Smooth muscle cell (in vitro differentiated cells): ENCODE data around the gene GLA. TPM values are rescaled to one million over a fixed set of nuclear protein-coding genes. Genes with fewer than 3 reads are reported as not detected.

Source experiments
- DNase-seq: peaks from one replicate; lab custom pipeline; 2025; ENCODE audit not compliant: unreplicated experiment; lab: John Stamatoyannopoulos, UW
- H2AFZ ChIP-seq: fragments of 200-600 bp; sonication (generic); 2 replicates; pipeline ENCODE4 v1.6.0; 2016; ENCODE audit warnings: antibody characterized with exemption, low read depth, mild to moderate bottlenecking
- H3F3A ChIP-seq: fragments of 200-600 bp; sonication (generic); 2 replicates; pipeline ENCODE4 v1.6.0; 2017; ENCODE audit warnings: antibody characterized with exemption, low read depth
- H3K27ac ChIP-seq: fragments of 200-600 bp; sonication (generic); 2 replicates; pipeline ENCODE4 v1.5.1; 2016; ENCODE audit warnings: low read depth, mild to moderate bottlenecking
- H3K27me3 ChIP-seq: fragments of 200-600 bp; sonication (generic); 2 replicates; pipeline ENCODE4 v1.6.1; 2016; ENCODE audit warnings: low read depth, mild to moderate bottlenecking
- H3K36me3 ChIP-seq: fragments of 200-600 bp; sonication (generic); 2 replicates; pipeline ENCODE4 v1.5.1; 2016; ENCODE audit warnings: low read depth
- H3K4me1 ChIP-seq: fragments of 200-600 bp; sonication (generic); 2 replicates; pipeline ENCODE4 v1.5.1; 2016; ENCODE audit warnings: low read depth
- H3K4me2 ChIP-seq: fragments of 200-600 bp; sonication (generic); 2 replicates; pipeline ENCODE4 v1.6.0; 2016; ENCODE audit warnings: mild to moderate bottlenecking
- H3K4me3 ChIP-seq: fragments of 200-600 bp; sonication (generic); 2 replicates; pipeline ENCODE4 v1.5.1; 2016; ENCODE audit warnings: mild to moderate bottlenecking
- H3K79me2 ChIP-seq: fragments of 200-600 bp; sonication (generic); 2 replicates; pipeline ENCODE4 v1.6.0; 2016; ENCODE audit warnings: low read depth, mild to moderate bottlenecking
- H3K9ac ChIP-seq: fragments of 200-600 bp; sonication (generic); 2 replicates; pipeline ENCODE4 v1.6.0; 2016; ENCODE audit warnings: low read depth
- H3K9me3 ChIP-seq: fragments of 200-600 bp; sonication (generic); replicated peaks from 2 replicates; pipeline ENCODE4 v1.5.1; 2016; ENCODE audit warnings: low read depth
- H4K20me1 ChIP-seq: fragments of 200-600 bp; sonication (generic); 2 replicates; pipeline ENCODE4 v1.6.0; 2016; ENCODE audit warnings: low read depth
- WGBS: methylation state at CpG from one replicate; pipeline ENCODE4 v1.1.7; 2016; ENCODE audit warnings: low lambda C conversion rate; 5-methylcytosine and 5-hydroxymethylcytosine counted together
- polyA plus RNA-seq: library from polyadenylated mRNA; unstranded; fragments of >200 nt; fragmentation: Nextera tagmentation; extraction: Ambion mirVana; gene quantifications from 2 replicates; pipeline ENCODE4 v1.2.1, GENCODE V29; 2016
- total RNA-seq: library from RNA; depleted of rRNA; stranded (reverse); fragments of >200 nt; gene quantifications from 2 replicates; pipeline ENCODE4 v1.2.3, GENCODE V29; 2014
- TF ChIP-seq, protein P1 (sequence below): fragments of 200-600 bp; sonication (generic); IDR thresholded peaks from 2 replicates; pipeline ENCODE4 v1.5.1; 2017; ENCODE audit warnings: borderline replicate concordance, mild to moderate bottlenecking, antibody characterized with exemption; ENCODE audit not compliant: insufficient read depth, poor library complexity, severe bottlenecking

The GLA gene
- total and polyA plus RNA-seq, 2 experiments from 2014 or later: 41.2 to 46.9 TPM

DNA sequence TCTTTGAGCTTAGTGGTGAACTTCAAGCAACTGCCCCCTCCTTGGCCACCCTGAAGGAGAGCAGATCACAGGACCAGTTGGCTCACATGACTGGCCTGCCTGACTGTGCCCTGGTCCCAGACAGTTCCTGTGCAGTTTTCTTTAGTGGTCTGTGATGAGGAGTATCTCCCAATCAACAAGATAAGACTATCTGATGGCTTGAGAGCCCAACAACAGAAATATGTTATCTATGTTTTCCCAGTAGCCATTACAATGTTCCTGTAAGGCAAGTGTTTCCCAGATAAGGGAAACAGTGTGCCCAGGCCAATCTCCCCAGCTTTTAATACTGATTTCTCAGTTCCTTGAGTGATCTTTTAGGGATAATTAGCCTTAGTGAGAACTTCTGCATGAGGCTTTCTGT, 45.0 kb downstream of the GLA start:
- H3K27me3 ChIP-seq: no peaks in the 10 kb centered on the region
- no peaks in the 10 kb centered on the region for H3K36me3 ChIP-seq
- TF ChIP-seq, protein P1, sequence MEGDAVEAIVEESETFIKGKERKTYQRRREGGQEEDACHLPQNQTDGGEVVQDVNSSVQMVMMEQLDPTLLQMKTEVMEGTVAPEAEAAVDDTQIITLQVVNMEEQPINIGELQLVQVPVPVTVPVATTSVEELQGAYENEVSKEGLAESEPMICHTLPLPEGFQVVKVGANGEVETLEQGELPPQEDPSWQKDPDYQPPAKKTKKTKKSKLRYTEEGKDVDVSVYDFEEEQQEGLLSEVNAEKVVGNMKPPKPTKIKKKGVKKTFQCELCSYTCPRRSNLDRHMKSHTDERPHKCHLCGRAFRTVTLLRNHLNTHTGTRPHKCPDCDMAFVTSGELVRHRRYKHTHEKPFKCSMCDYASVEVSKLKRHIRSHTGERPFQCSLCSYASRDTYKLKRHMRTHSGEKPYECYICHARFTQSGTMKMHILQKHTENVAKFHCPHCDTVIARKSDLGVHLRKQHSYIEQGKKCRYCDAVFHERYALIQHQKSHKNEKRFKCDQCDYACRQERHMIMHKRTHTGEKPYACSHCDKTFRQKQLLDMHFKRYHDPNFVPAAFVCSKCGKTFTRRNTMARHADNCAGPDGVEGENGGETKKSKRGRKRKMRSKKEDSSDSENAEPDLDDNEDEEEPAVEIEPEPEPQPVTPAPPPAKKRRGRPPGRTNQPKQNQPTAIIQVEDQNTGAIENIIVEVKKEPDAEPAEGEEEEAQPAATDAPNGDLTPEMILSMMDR: no peak
- H2AFZ ChIP-seq: no peak overlapping the region
- H3F3A ChIP-seq: no peaks in the 10 kb centered on the region
- H3K9me3 ChIP-seq: no peaks in the 10 kb centered on the region
- H3K27ac ChIP-seq: no peak overlapping the region
- H3K79me2 ChIP-seq: no peaks in the 10 kb centered on the region
- no peak for DNase-seq
- no peak overlapping the region for H3K4me2 ChIP-seq
- no peak overlapping the region for H3K4me3 ChIP-seq
- H3K9ac ChIP-seq: no peak overlapping the region
- no peaks in the 10 kb centered on the region for H3K4me1 ChIP-seq
- H4K20me1 ChIP-seq: no peaks in the 10 kb centered on the region

DNA sequence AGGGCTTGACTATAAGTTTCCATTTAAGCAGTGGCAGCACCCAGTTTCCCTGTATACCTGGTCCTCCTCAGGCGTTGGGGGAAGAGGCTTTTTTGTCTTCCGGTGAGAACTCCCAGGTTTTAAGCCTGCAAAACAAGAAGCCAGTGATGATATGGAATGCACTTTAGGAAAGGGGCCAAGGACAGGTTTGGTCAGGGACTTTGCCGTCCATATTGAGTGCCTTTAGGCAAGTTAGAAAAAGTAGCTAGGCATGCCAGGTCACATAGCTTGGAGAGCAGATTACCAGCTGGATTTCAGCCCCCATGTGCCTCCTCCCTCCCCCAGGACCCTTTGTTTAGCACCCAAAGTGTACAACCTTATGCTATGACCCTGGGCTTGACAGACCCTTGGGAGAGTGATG, 45.6 kb downstream of the GLA start:
- Histone ChIP-seq H4K20me1 (no peaks in the 10 kb centered on the region), H3K79me2 (no peaks in the 10 kb centered on the region), H3K4me2 (no peak overlapping the region), H3K4me3 (no peak overlapping the region), H3K9ac (no peak overlapping the region), H3K4me1 (no peaks in the 10 kb centered on the region), H3F3A (no peaks in the 10 kb centered on the region), H2AFZ (no peak overlapping the region), H3K27ac (no peak overlapping the region), H3K9me3 (no peaks in the 10 kb centered on the region), H3K27me3 (no peaks in the 10 kb centered on the region), H3K36me3 (no peaks in the 10 kb centered on the region)
- DNase-seq: no peak
- TF ChIP-seq, protein P1: no peak
- 66% methylated on average over 3 of the region's 3 CpGs for WGBS

DNA sequence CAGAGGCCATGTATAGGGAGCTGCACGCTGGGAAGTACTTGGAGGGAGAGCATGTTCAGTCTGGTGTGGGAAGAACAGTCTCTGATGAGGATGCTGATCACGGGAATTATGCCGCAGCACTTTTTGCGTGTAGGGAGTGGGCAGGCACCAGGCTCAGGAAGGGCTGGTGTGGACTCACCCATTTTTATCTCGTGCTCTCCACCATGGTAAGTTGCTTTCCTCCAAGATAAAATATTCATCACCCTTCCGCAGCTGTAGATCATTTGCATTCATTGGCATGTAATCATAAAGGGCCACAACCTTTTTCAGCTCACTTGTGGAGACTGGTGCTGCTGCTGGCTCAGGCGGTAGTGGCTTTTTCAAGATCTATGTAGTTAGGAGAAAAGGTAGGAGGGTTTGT, 47.3 kb downstream of the GLA start:
- TF ChIP-seq, protein P1: no peak
- no peak overlapping the region for H3K9ac ChIP-seq
- no peaks in the 10 kb centered on the region for H3K9me3 ChIP-seq
- no peaks in the 10 kb centered on the region for H3K27me3 ChIP-seq
- H4K20me1 ChIP-seq: no peaks in the 10 kb centered on the region
- H3K4me2 ChIP-seq: no peak overlapping the region
- H3F3A ChIP-seq: no peaks in the 10 kb centered on the region
- WGBS: 60% methylated on average over 7 of the region's 7 CpGs
- H3K79me2 ChIP-seq: no peaks in the 10 kb centered on the region
- no peaks in the 10 kb centered on the region for H3K36me3 ChIP-seq
- no peak overlapping the region for H3K27ac ChIP-seq
- no peaks in the 10 kb centered on the region for H3K4me1 ChIP-seq
- no peak overlapping the region for H2AFZ ChIP-seq
- no peak for DNase-seq
- H3K4me3 ChIP-seq: no peak overlapping the region

DNA sequence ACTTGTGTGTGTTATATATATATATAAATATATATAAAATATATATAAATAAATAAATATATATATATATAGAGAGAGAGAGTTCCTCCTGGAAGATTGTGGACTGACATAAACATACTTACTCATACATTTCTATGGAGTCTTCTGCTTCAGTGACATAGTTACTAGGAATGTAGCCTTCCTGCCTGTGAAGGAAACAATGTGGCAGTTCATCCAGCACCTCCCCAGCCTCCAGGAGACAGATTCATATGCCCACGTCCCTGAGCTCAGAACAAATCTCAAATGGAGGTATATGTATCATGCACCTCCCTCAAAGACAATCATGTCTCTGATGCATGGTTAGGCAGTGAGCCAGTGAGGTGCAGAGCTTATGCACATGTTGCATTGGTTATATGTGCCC, 47.8 kb downstream of the GLA start:
- Histone ChIP-seq H3K79me2 (no peaks in the 10 kb centered on the region), H4K20me1 (no peaks in the 10 kb centered on the region), H3K9ac (no peak overlapping the region), H3K4me1 (no peaks in the 10 kb centered on the region), H3K36me3 (no peaks in the 10 kb centered on the region), H3K27me3 (no peaks in the 10 kb centered on the region), H3K9me3 (no peaks in the 10 kb centered on the region), H3K4me2 (no peak overlapping the region), H3K27ac (no peak overlapping the region), H2AFZ (no peak overlapping the region), H3K4me3 (no peak overlapping the region), H3F3A (no peaks in the 10 kb centered on the region)
- DNase-seq: no peak
- TF ChIP-seq, protein P1: no peak
- whole genome bisulfite sequencing: 62% methylated on average over 1 of the region's 1 CpG
